Measurements from ENCODE around the gene CREBBP. TPM values are rescaled to one million over a fixed set of nuclear protein-coding genes. Genes with fewer than 3 reads are reported as not detected.

Gene CREBBP
- total and polyA plus RNA-seq, 2 experiments from 2014 or later, result 36.9 to 54.8 TPM

DNA sequence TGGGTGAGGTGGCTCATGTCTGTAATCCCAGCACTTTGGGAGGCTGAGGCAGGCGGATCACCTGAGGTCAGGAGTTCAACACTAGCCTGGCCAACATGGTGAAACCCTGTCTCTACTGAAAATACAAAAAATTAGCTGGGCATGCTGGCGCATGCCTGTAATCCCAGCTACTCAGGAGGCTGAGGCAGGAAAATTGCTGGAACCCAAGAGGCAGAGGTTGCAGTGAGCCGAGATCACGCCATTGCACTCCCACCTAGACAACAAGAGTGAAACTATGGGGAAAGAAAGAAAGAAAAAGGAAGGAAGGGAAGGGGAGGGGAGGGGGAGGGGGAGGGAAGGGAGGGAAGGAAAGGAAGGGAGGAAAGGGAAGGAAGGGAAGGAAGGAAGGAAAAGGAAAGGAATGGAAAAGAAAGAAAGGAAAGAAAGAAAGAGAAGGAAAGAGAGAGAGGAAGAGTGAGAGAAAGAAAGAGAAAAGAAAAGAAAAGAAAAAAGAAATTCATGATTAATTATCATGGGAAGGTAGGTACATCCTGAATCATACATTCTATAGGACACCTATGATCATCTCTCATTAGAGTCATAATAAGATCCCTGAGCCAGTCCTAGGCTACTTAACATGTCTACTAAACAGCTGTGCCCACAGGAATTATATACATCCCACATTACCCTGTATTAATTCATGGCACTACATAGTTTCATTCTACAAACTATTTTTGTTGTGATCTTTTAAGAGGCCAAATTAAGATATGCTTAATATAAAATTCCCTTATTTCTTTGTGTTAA lies 40.9 kb downstream of the CREBBP start (continued):
- TF ChIP-seq REST (IDR thresholded peaks at IDR 0.05; ENCODE audit: unreplicated experiment) (no peak), POLR2AphosphoS5 (IDR thresholded peaks at IDR 0.05; ENCODE audit: low read depth) (no peak), STAT1 (IDR thresholded peaks at IDR 0.05; ENCODE audit: unreplicated experiment) (no peak), CTCF (conservative IDR thresholded peaks at IDR 0.05; ENCODE audit: low read depth in 2 of 2) (no peak), NANOG (IDR thresholded peaks at IDR 0.05; ENCODE audit: borderline replicate concordance) (no peak)

GRCh38 chr16:3838600-3839401 lies 41.7 kb downstream of the CREBBP start:
- no peaks in the 10 kb centered on the region for H3F3A ChIP-seq (replicated peaks; ENCODE audit: low read depth)
- no peak overlapping the region for H3K27ac Mint-ChIP-seq
- no peak for TF ChIP-seq JUNB (IDR thresholded peaks at IDR 0.05; ENCODE audit: unreplicated experiment)
- TF ChIP-seq ZNF331 (CRISPR knock-in tag; IDR thresholded peaks at IDR 0.05; ENCODE audit: low read depth), result no peak
- TF ChIP-seq NANOG (IDR thresholded peaks at IDR 0.05; ENCODE audit: borderline replicate concordance), result no peak
- TF ChIP-seq STAT1 (IDR thresholded peaks at IDR 0.05; ENCODE audit: unreplicated experiment), result no peak
- TF ChIP-seq ZNF114 (CRISPR knock-in tag; IDR thresholded peaks at IDR 0.05), result no peak
- no peak for TF ChIP-seq REST (IDR thresholded peaks at IDR 0.05; ENCODE audit: unreplicated experiment)
- TF ChIP-seq EZH2 (IDR thresholded peaks at IDR 0.05; ENCODE audit: low read depth, unreplicated experiment), result no peak
- no peak for TF ChIP-seq CREB1 (CRISPR knock-in tag; IDR thresholded peaks at IDR 0.05; ENCODE audit: low read depth)
- TF ChIP-seq EZH2phosphoT487 (IDR thresholded peaks at IDR 0.05; ENCODE audit: unreplicated experiment), result no peak
- TF ChIP-seq POLR2AphosphoS5 (IDR thresholded peaks at IDR 0.05; ENCODE audit: low read depth), result no peak

More at GRCh38 chr16:3838600-3839401, 41.7 kb downstream of the CREBBP start:
- peaks cover 49% of the 10 kb centered on the region for H3K4me1 Mint-ChIP-seq
- Histone ChIP-seq H3K9me2 (ENCODE audit: insufficient read depth) (no peaks in the 10 kb centered on the region), H3K36me3 (ENCODE audit: insufficient read depth) (no peaks in the 10 kb centered on the region), H3K79me2 (replicated peaks; ENCODE audit: insufficient read depth) (peaks cover 99% of the 10 kb centered on the region), H4K20me1 (replicated peaks; ENCODE audit: insufficient read depth) (peaks cover 53% of the 10 kb centered on the region), H3K4me1 (ENCODE audit: insufficient read depth) (peaks cover 47% of the 10 kb centered on the region), H3K4me2 (0 out of 2 replicates have a peak overlapping the region, but pooled peaks have one; percentile 48), H3K4me3 (no peak overlapping the region), H2AFZ (no peak overlapping the region), H3K27me3 (ENCODE audit: insufficient read depth) (no peaks in the 10 kb centered on the region), H3K27ac (ENCODE audit: low read depth) (no peak overlapping the region)
- DNase-seq (ENCODE audit: low spot score) (no peak), ATAC-seq (no peak)
- H3K27me3 Mint-ChIP-seq (ENCODE audit: insufficient read depth, low read depth, poor library complexity), result peaks cover 10% of the 10 kb centered on the region
- H3K9me3 Mint-ChIP-seq, result no peaks in the 10 kb centered on the region; the same call in 2 of the 3 replicates
- H3K4me3 Mint-ChIP-seq, result no peak overlapping the region; the same call in 2 of the 3 replicates
- H3K36me3 Mint-ChIP-seq (ENCODE audit: low read depth), result peaks cover 7% of the 10 kb centered on the region; the same call in 1 of the 3 replicates
